CD4-positive, alpha-beta T cell treated with Interleukin-10 for 1 hour (primary cell): ENCODE measurements around the gene IL5RA.

Experiments
- DNase-seq: peaks from one replicate; pipeline ENCODE4 v3.0.0-alpha.2; 2020

IL5RA gene

DNA sequence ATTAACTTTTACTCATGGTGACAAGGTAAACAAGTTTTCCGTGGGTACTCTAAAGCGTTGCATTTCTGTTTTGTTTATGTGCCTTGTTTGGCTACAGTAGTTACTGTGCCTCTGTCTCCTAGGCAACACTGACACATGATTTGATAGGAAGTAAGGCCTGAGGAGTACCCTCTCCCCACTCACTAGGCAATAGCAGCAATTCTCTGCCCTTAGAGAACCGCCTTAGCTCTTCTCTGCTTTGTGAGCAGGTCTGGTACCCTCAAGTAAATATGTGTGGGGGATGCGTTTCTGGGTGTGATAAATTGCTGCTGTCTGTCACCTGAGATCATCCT, at the start of gene IL5RA:
Gene IL5RA (minus strand): TSS at position 76 of the 332 bp plus-strand sequence. CDS start 5,390 bp downstream, outside the sequence.
- DNase-seq, result peak; percentile 72

- DNase-seq, result no peak
Measured at GRCh38 chr3:3157484-3157883, 47.3 kb upstream of the IL5RA start.

DNA sequence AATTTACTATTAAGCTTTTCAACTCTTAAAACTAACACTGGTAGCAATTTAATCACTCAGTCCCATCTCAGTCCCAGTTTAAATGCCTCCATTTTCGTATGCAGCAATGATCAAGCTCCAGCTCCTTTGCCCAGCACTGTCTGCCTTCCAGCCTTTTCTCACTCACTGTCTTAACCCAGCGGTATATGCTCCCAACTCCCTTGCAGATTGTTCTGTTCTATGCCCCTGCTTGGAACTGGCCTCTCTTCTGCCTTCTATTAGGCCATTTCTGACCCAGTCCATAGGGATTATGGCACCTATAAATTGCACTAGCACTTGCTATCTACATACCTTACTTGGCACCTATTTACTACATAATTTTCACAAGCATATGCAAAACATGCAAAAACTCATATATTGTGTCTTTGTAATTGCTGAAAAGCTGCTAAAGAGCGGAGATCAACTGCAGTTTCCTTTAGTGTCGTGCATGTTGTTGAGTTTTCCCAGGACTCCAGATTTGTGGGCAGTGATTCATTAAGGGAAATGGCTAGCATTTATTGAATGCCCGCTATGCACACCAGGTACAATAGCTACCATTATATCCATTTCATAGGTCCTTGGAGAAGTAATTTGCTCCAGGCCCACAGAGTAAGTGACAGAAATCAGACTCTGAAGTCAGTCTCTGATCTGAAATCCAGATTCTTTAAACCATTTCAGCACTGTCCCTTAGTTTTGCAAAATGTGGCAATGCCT, 44.9 kb upstream of the IL5RA start:
- no peak for DNase-seq

DNA sequence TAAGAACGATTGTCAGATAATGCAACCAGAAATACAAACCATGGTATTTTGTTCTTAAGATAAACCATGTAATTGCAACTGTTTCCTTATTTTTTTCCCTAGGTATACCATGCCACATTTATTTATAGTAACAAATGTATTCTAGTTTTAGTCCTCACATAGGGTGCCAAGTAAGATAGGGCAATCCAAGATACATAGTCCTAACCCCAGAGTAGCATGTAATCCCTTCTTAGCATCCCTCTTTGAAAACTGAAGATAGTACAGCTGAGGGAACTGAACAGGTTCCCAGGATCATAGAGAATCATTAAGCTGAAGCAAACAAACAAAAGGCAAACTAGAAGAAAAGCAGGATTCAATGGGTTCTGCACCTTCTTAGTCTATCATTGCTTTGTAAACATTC, 41.3 kb upstream of the IL5RA start:
- DNase-seq, result no peak

DNA sequence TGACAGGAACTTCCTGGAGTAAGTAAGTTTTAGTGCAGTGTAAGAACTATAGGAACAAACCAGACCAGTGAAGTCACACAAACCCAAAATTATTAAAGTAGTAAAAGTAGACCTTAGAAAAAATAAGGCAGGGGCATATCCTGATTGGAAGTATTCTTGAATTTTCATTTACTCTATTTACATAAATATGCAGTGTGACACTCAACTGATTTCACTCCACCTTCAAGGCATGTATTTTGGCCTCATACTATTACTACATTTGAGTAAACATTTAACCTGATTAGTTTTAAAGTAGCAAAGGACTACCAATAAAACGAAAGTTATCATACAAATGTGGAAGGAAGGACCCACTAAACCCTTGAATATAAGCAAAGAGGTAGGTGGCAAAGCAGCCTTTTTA, 39.4 kb upstream of the IL5RA start:
- no peak for DNase-seq

DNA sequence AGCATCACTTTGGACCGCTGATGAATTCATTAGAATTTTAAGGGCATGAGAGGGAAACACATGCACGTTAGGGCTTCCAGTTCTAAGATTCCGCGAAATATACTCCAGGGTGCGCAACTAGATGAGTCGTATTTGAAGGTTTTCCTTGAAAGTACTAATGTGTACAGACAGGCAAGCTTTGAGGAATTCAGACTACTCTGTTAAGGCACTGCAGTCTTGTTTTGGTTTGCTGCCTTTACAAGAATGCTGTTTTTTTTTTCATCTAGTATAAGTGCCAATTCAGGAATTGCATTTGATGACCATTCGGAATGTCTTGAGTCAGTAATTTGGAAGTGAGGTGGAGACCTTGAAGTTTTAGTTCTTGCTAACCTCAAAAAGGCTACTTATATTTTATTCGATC, 35.7 kb upstream of the IL5RA start:
- DNase-seq, result no peak

GRCh38 chr3:3141939-3142338, 31.8 kb upstream of the IL5RA start:
- no peak for DNase-seq

- DNase-seq, result no peak
Measured at GRCh38 chr3:3137526-3137925, 27.4 kb upstream of the IL5RA start.

DNA sequence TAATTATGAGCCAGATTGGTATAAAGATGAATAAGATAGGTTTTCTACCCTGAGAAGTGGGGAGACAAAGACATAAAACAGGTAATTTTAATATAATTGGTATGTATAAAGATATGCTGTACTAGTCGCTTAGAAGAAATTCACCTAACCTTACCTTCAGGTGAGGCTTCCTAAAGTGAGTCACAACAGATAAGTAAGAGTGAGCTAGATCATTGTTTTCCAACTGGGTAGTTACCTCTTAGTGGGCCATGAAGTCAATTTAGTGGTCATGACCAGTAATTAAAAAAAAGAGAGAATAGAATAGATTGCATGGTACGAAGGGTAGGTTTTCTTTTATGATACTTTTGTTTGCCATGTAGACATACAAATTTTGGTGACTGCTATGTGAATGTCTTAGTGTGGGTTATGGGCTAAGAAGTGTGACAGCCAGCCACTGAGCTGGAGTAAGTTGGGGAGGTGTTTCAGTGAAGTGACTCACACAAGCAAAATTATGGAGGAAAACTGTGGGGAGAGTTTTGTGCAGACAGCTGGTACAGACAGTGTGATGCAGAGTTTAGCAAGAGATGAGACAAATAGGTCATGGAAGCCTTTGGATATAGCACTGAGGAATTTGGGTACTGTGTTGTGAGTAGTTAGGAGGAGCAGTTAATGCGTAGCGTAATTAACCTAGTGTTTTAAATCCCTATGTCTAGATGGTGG, 24.7 kb upstream of the IL5RA start:
- no peak for DNase-seq

GRCh38 chr3:3133500-3133899, 23.3 kb upstream of the IL5RA start:
- DNase-seq, result no peak

- DNase-seq, result no peak
Measured at GRCh38 chr3:3129579-3129978, 19.4 kb upstream of the IL5RA start.

GRCh38 chr3:3127432-3128010, 17.3 kb upstream of the IL5RA start:
- peak; percentile 54 for DNase-seq

DNA sequence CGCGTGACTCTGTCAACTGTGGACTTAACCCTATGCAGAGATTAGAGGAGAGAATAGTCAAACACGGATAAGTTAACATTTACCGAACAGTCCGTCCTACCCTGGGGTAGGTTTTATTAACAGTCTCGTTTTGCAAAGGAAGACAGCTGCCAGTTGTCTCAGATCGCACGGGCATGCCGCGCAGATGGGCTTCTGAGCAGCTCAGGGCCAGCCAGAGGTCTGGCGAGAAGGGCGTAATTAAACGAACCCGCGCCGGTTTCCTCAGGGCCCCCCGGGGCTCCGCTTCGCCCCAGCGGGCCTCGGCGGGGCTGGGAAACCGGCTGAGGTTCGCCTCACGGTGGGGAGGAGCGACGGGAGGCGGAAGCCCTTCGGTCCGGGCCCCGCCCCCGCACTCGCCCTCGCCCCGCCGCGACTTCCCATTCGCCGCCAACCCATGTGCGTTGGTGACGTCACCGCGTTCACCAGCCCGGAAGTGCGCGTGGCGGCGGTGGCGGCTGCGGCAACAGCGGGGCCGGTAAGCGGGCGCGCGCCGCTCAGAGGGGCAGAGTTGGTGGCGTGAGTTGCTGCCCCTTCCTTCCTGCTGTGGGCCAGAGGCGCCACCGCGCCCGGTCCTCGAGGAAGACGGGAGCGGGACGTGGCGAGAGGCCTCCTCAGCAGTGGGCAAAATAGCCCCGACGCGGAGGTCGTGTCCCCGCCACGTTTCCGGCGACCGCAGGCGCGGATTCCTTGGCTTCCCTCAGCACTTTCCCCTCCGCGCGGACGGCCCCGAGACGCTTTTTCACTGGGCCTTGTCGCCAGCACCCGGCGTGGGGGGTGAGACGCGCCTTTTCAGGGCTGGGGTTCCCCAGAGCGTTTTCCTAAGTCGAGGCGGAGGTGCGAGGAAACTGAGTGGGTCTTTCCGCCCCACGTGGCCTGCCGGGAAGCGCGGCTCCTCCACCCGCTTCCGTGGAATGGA, 16.6 kb upstream of the IL5RA start, which contains the start of gene TRNT1:
Gene TRNT1 (plus strand): TSS at position 464 of the 955 bp plus-strand sequence. CDS start 2,101 bp downstream, outside the sequence.
- peak; percentile 96 for DNase-seq

DNA sequence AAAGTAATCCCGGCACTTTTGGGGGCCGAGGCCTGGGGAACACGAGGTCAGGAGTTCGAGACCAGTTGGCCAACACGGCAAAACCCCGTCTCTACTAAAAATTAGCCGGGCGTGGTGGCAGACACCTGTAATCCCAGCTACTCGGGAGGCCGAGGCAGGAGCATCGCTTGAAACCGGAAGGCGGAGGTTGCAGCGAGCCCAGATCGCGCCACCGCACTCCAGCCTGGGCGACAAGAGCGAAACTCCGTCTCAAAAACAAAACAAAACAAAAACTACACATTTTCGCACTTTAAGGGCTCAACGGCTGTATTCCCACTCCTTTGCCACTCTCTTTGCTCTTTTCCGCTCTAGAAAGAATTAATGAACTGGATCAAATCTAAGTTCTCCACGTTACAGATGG, 15.8 kb upstream of the IL5RA start:
- DNase-seq, result no peak

DNA sequence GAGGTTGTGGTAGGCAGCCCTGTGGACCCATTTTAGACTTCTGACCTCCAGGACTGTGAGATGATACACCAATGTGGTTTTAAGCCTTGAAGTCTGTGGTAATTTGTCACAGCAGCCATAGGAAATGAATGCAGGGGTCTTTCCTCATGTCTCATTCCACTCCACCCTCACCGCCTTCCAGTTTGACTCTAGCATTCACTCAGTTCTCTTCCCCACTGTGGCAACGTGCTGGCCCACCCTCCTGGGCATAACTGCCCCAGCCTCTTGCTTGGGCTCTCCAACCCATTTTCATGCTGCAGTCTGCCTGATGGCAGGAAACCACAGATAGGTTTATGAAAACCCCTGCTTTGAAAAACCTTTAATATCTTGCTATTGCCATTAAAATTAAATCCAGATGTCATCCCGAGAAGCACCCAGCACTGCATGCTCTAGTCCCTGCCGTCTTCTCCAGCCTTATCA, 9.2 kb upstream of the IL5RA start:
- no peak for DNase-seq

DNA sequence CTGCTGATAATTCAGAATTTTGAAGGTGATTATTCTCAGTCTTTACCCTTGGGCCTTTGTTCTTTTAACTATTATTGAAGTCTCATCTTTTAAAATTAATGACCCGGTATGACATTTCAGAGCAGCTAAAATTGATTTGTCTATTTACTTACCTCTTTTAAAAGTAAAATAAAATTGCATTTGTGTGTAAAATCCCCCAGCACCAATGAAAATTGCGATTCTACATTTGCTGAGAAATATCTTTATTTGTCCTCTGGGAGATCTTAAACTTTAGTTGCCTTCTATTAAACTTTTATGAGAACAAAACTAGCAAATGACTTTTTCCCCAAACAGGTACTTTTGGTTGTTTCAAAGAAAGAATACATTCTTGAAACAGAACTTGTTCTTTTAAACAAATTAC, 7.5 kb upstream of the IL5RA start:
- no peak for DNase-seq

- no peak for DNase-seq
Measured at GRCh38 chr3:3113042-3113709, 3.0 kb upstream of the IL5RA start.

- no peak for DNase-seq
Measured at GRCh38 chr3:3110749-3111361, 681 bp upstream of the IL5RA start.

- peak; percentile 33 for DNase-seq
Measured at GRCh38 chr3:3109407-3110298, 521 bp downstream of the IL5RA start.

- DNase-seq, result no peak
Measured at GRCh38 chr3:3107858-3108257, 2.3 kb downstream of the IL5RA start.

- DNase-seq, result no peak
Measured at GRCh38 chr3:3107181-3107580, 3.0 kb downstream of the IL5RA start.
